B cell (primary cell): ENCODE measurements around the gene TTC1. TPM values are rescaled to one million over a fixed set of nuclear protein-coding genes. Genes with fewer than 3 reads are reported as not detected.

Experiments used
- ATAC-seq: fragments of 200-7000 bp; cut with Tn5 transposase; one replicate; pipeline ENCODE4 v1.10.0; 2021; ENCODE audit warnings: low read depth, mild to moderate bottlenecking, moderate number of reproducible peaks, moderate library complexity
- CTCF ChIA-PET: fragments of 350-600 bp; sonication (Branson Sonifier 250); formaldehyde crosslinking; loops from one replicate; lab custom pipeline; 2021; ENCODE audit warnings: antibody characterized with exemption, inconsistent platforms; lab: Charles Lee
- POLR2A ChIA-PET: fragments of 350-600 bp; sonication (Branson Sonifier 250); formaldehyde crosslinking; loops from one replicate; lab custom pipeline; 2021; ENCODE audit warnings: antibody characterized with exemption; lab: Charles Lee
- DNase-seq: peaks from one replicate; pipeline ENCODE4 v3.0.0; 2013
- H2AFZ ChIP-seq: 2 replicates; pipeline ENCODE4 v1.6.1; 2012; ENCODE audit warnings: mild to moderate bottlenecking, low read depth, low read length; ENCODE audit not compliant: insufficient read depth, poor library complexity, severe bottlenecking
- H3K27ac ChIP-seq, 2 donors: 1 replicate in 1 of 2; 2 replicates in 1 of 2; pipeline ENCODE4 v1.5.1; 2012 to 2013; ENCODE audit warnings: low read length in 2 of 2, mild to moderate bottlenecking in 2 of 2, moderate library complexity in 1 of 2
- H3K27me3 ChIP-seq, 4 experiments: fragments of 200-600 bp in 1 of 4; sonication (generic) in 1 of 4; replicated peaks in 1 of 4; 1 replicate in 2 of 4; 2 replicates in 2 of 4; pipeline versions ENCODE4 v1.6.1 to v1.7.0; 2013 to 2016; ENCODE audit warnings: low read length in 3 of 4, mild to moderate bottlenecking in 2 of 4, mixed read lengths in 1 of 4, moderate library complexity in 1 of 4; ENCODE audit not compliant: insufficient read depth in 4 of 4, control insufficient read depth in 3 of 4; ENCODE audit errors: control extremely low read depth in 1 of 4
- H3K36me3 ChIP-seq, 2 experiments: replicated peaks in 1 of 2; 1 replicate in 1 of 2; 2 replicates in 1 of 2; pipeline versions ENCODE4 v1.6.1 to v1.7.1; 2013; ENCODE audit warnings: low read length in 1 of 2; ENCODE audit not compliant: insufficient read depth in 2 of 2, control insufficient read depth in 1 of 2; ENCODE audit errors: control extremely low read depth in 1 of 2, extremely low read depth in 1 of 2
- H3K4me1 ChIP-seq, 2 donors: fragments of 200-600 bp in 1 of 2; sonication (generic) in 1 of 2; 1 replicate in 1 of 2; 2 replicates in 1 of 2; pipeline versions ENCODE4 v1.5.1 to v1.6.1; 2013 to 2017; ENCODE audit warnings: low read length in 2 of 2; ENCODE audit not compliant: control insufficient read depth in 2 of 2, insufficient read depth in 2 of 2
- H3K4me2 ChIP-seq: replicated peaks from 2 replicates; pipeline ENCODE3; 2012; ENCODE audit warnings: mild to moderate bottlenecking, low read depth, low read length; ENCODE audit not compliant: poor library complexity, severe bottlenecking
- H3K4me3 ChIP-seq, 5 experiments: fragments of 200-600 bp in 1 of 5; sonication (generic) in 1 of 5; 1 replicate in 3 of 5; 2 replicates in 2 of 5; pipeline versions ENCODE4 v1.5.1 to v1.7.0; 2011 to 2016; ENCODE audit warnings: low read length in 4 of 5, mild to moderate bottlenecking in 4 of 5, low read depth in 2 of 5, control low read depth in 1 of 5, moderate library complexity in 1 of 5; ENCODE audit not compliant: insufficient read depth in 1 of 5; ENCODE audit errors: control extremely low read depth in 1 of 5, extremely low read depth in 1 of 5
- H3K79me2 ChIP-seq: fragments of 200-600 bp; sonication (generic); one replicate; pipeline ENCODE4 v1.6.0; 2016; ENCODE audit warnings: low read length; ENCODE audit not compliant: control insufficient read depth, insufficient read depth
- H3K9ac ChIP-seq: fragments of 200-600 bp; sonication (generic); 2 replicates; pipeline ENCODE4 v1.6.1; 2017; ENCODE audit warnings: mild to moderate bottlenecking, low read length, moderate library complexity
- H3K9me3 ChIP-seq, 3 donors: one replicate each; pipeline versions ENCODE4 v1.6.1 to v1.7.1; 2013; ENCODE audit warnings: low read length in 2 of 3; ENCODE audit not compliant: control insufficient read depth in 2 of 3, insufficient read depth in 1 of 3; ENCODE audit errors: control extremely low read depth in 1 of 3
- H4K20me1 ChIP-seq: 2 replicates; pipeline ENCODE4 v1.6.0; 2012; ENCODE audit warnings: mild to moderate bottlenecking, low read length; ENCODE audit not compliant: insufficient read depth, control insufficient read depth, poor library complexity, severe bottlenecking
- H3K27ac Mint-ChIP-seq: one replicate; pipeline ENCODE4 v1.8.0; 2021; ENCODE audit warnings: mixed read lengths
- H3K27me3 Mint-ChIP-seq: one replicate; pipeline ENCODE4 v1.8.0; 2021; ENCODE audit warnings: mixed read lengths
- H3K4me1 Mint-ChIP-seq: one replicate; pipeline ENCODE4 v1.8.0; 2021; ENCODE audit warnings: mixed read lengths
- H3K4me3 Mint-ChIP-seq: one replicate; pipeline ENCODE4 v1.8.0; 2021; ENCODE audit warnings: mixed read lengths
- H3K9me3 Mint-ChIP-seq: one replicate; pipeline ENCODE4 v1.8.0; 2022; ENCODE audit warnings: mixed read lengths; ENCODE audit not compliant: insufficient read depth
- EZH2 ChIP-seq: IDR thresholded peaks from 2 replicates; pipeline ENCODE4 v1.6.1; 2012; ENCODE audit warnings: borderline replicate concordance, low read depth, mild to moderate bottlenecking, moderate library complexity, low read length; ENCODE audit not compliant: insufficient read depth, poor library complexity, severe bottlenecking
- WGBS: methylation state at CpG from one replicate; pipeline ENCODE4 v1.1.5; 2013; ENCODE audit warnings: missing lambda C conversion rate; ENCODE audit not compliant: insufficient coverage; 5-methylcytosine and 5-hydroxymethylcytosine counted together
- intact Hi-C: fragments of 100-400 bp; cut with micrococcal nuclease; formaldehyde crosslinking; loops from one replicate; pipeline ENCODE4 v1.10.0; 2022
- polyA plus RNA-seq: library from polyadenylated mRNA; depleted of rRNA; stranded (reverse); fragments of >200 nt; gene quantifications from 2 replicates; pipeline ENCODE4 v1.2.3, GENCODE V29; 2012
- total RNA-seq, 2 donors: library from RNA; stranded (reverse); fragments of 120-200 nt in 1 of 2; gene quantifications; 1 replicate in 1 of 2; 2 replicates in 1 of 2; pipeline versions ENCODE4 v1.2.3 to v1.2.4, GENCODE V29; 2013 to 2022
- TF ChIP-seq, protein P1 (sequence below): fragments of 200-600 bp; IDR thresholded peaks from one replicate; pipeline ENCODE4 v1.8.0; 2022; ENCODE audit warnings: antibody characterized with exemption, mild to moderate bottlenecking

TTC1 gene
- total and polyA plus RNA-seq, 2 donors (not counting 1 experiment from before 2014, with no cell fraction given), result 12.1 to 40.4 TPM

DNA sequence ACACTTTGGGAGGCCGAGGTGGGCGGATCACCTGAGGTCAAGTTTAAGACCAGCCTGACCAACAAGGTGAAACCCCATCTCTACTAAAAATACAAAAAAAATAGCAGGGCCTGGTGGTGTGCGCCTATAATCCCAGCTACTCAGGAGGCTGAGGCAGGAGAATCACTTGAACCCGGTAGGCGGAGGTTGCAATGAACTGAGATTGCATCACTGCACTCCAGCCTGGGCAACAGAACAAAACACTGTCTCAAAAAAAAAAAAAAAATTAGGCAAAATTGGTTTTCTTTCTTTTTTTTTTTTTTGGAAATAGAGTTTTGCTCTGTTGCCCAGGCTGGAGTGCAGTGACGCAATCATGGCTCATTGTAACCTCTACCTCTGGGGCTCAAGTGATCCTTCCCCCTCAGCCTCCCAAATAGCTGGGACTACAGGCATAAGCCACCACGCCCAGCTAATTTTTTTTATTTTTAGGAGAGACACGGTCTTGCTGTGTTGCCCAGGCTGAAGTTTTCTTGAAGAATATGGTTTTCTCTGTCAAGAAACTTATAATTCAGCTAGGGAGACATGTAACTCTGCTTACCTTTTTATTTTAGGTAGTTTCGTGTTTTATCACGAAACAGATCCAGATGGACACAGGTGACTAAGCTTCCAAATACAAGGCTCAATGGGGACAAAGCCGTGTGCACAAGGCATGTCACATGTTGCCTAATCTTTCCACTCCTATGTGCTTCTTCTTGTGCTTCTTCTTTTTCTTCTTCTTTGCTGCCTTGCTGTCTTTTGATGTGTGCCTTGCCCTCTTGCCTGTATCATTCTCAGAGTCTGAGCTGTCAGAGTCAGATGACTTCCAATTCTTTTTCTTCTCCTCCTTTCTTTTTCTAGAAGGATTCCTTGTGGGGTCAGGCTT lies 14.3 kb downstream of the TTC1 start:
- Mint-ChIP-seq H3K4me1 (peaks cover 5% of the 10 kb centered on the region), H3K27ac (no peak overlapping the region), H3K27me3 (no peaks in the 10 kb centered on the region), H3K9me3 (no peaks in the 10 kb centered on the region), H3K4me3 (no peak overlapping the region)
- ATAC-seq (no peak), DNase-seq (no peak)
- Histone ChIP-seq H3K4me3 (no peak overlapping the region), H3K4me1 (no peaks in the 10 kb centered on the region), H3K9me3 (no peaks in the 10 kb centered on the region), H3K36me3 (peaks cover 6 to 32% of the 10 kb centered on the region in 2 experiments), H3K9ac (no peak overlapping the region), H4K20me1 (peaks cover 41% of the 10 kb centered on the region), H2AFZ (no peak overlapping the region), H3K27me3 (no peaks in the 10 kb centered on the region), H3K79me2 (peaks cover 49% of the 10 kb centered on the region), H3K4me2 (no peak overlapping the region), H3K27ac (no peak overlapping the region)
- CTCF ChIA-PET, result interaction anchor here (0.7 to 6.4 kb wide), 7 partner anchors 13 to 366 kb away, joined by 3 to 140 read pairs (median 5); partner anchors contain the start of gene TTC1
- WGBS, result 95% methylated on average over 6 of the region's 11 CpGs
- POLR2A ChIA-PET, result no interaction called here
- intact Hi-C loops, result loop anchor here (5.0 kb wide), 1 partner anchor 174 kb away; no protein-coding TSS in a partner anchor
- no peak for TF ChIP-seq EZH2
- TF ChIP-seq, protein P1, sequence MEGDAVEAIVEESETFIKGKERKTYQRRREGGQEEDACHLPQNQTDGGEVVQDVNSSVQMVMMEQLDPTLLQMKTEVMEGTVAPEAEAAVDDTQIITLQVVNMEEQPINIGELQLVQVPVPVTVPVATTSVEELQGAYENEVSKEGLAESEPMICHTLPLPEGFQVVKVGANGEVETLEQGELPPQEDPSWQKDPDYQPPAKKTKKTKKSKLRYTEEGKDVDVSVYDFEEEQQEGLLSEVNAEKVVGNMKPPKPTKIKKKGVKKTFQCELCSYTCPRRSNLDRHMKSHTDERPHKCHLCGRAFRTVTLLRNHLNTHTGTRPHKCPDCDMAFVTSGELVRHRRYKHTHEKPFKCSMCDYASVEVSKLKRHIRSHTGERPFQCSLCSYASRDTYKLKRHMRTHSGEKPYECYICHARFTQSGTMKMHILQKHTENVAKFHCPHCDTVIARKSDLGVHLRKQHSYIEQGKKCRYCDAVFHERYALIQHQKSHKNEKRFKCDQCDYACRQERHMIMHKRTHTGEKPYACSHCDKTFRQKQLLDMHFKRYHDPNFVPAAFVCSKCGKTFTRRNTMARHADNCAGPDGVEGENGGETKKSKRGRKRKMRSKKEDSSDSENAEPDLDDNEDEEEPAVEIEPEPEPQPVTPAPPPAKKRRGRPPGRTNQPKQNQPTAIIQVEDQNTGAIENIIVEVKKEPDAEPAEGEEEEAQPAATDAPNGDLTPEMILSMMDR, result no peak
